NCI-H82 treated with DMSO at 0.1 percent for 48 hours (cell line): Measurements from ENCODE around the gene NT5C3A.

Source experiments
- DNase-seq: peaks from one replicate; lab custom pipeline; 2025; ENCODE audit not compliant: unreplicated experiment; lab: John Stamatoyannopoulos, UW

NT5C3A gene

DNA sequence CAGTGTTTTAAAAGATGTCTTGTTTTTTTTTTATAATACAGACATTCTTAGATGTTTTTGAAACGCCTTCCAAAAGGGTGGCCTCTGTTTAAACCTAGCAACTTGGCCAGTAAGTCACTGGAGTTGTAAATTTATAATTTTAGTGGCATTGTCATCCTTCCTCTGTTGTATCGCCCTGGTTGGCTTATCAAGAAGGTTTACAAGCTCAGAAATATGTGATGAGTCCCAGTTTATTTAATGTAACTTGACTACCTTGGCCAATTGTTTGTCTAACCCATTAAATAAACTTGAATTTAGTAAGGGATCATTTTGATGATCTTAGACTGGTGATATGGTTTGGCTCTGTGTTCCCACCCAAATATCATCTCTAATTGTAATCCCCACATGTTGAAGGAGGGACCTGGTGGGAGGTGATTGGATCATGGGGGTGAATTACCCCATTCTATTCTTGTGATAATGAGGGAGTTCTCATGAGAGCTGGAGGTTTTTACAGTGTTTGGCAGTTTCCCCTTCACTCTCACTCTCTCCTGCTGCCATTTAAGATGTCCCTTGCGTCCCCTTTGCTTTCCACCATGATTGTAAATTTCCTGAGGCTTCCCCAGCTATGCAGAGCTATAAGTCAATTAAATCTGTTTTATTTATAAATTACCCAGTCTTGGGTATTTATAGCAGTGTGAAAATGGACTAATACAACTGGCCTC lies 13.4 kb upstream of the NT5C3A start:
- no peak for DNase-seq

DNA sequence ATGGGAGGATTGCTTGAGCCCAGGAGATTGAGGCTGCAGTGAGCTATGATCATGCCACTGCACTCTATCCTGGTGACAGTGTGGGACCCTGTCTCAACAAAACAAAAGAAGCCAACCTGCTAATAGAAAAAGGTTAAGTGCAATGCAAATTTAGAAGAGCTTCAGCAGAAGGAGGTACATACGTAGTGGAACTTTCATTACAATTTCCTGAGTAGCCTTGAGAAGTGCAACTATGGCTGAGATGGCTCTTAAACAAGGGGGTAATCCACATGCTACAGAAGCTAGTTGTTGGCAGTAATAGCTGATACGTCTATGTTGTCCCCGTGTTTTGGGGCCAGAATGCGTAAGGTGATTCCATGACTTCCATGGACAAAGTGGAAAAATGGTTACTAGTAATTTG lies 10.7 kb upstream of the NT5C3A start:
- no peak for DNase-seq

DNA sequence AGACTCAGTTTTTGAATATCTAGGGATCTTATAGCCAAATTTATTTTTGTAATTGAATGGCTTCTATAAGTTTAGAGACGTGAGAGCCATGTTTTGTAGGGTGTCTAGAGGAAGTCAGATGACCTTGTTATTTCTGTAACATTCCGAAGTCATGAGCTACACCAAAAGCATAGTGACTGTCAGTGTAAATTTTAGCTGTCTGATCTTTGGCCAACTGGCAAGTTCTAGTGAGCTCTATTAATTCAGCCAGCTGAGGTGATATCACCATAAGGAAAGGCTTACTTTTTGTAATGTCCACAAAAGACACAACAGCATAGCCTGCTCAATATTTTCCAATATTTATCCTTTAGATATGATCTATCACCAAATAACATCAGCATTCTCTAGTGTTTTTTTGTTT lies 9.9 kb upstream of the NT5C3A start:
- DNase-seq, result no peak

DNA sequence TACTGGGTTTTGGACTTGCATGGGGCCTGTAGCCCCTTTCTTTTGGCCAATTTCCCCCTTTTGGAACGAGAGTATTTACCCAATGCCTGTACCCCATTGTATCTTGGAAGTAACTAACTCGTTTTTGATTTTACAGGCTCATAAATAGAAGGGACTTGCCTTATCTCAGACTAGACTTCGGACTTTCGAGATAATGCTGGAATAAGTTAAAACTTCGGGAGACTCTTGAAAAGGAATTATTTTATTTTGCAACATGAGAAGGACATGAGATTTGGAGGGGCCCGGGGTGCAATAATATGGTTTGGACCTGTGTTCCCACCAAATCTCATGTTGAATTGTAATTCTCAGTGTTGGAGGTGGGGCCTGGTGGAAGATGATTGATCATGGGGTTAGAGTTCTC lies 8.3 kb upstream of the NT5C3A start:
- no peak for DNase-seq

DNA sequence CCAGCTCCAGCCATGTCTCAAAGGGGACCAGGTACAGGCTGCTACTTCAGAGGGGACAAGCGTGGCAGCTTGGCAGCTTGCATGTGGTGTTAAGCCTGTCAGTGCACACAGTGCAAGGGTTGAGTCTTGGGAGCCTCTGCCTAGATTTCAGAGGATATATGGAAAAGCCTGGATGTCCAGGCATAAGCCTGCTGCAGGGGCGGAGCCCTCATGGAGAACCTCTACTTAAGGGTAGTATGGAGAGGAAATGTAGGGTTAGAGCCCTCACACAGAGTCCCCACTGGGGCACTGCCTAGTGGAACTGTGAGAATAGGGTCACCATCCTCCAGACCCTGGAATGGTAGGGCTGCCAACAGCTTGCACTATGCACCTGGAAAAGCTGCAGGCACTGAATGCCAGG lies 7.7 kb upstream of the NT5C3A start:
- DNase-seq, result no peak

DNA sequence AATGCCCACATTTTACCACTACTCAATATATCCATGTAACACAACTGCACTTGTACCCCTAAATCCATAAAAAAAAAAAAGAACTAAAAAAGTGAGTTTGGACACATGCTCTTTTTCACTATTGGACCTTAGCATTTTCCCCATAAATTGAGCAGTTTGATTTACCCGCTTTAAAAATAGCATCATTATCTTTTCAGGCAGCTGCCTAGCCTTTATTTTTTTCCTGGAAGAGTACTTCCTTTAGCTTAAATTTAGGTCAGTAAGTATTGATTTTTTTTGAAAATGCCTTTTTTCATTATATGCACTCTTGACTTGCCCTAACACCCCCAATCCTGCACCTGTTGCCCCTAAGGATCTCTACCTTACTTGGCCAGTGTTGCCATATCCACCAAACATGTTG lies 5.3 kb upstream of the NT5C3A start:
- no peak for DNase-seq

DNA sequence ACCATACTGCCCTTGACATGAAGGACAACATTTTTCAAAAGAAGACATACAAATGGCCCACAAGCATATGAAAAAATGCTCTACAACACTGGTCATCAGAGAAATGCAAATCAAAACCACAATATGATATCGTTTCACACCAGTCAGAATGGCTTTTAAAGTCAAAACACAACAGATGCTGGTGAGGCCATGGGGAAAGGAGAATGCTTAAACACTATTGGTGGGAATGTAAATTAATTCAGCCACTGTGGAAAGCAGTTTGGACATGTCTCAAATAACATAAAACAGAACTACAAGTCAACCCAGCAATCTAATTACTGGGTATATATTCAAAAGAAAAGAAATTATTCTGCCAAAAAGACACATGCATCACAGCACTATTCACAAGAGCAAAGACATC lies 4.2 kb upstream of the NT5C3A start:
- no peak for DNase-seq

DNA sequence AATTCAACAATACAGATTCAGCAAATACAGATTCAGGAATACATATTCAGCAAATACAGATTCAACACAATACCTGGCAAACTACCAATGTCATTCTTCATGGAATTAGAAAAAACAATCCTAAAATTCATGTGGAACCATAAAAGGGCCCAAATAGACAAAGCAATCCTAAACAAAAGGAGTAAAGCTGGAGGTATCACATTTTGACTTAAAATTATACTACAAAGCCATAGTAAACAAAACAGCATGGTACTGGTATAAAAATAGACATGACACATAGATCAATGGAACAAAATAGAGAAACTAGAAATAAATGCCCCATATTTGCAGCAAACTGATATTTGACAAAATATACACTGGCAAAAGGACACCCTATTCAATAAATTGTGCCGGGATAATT lies 3.4 kb upstream of the NT5C3A start:
- DNase-seq, result no peak

DNA sequence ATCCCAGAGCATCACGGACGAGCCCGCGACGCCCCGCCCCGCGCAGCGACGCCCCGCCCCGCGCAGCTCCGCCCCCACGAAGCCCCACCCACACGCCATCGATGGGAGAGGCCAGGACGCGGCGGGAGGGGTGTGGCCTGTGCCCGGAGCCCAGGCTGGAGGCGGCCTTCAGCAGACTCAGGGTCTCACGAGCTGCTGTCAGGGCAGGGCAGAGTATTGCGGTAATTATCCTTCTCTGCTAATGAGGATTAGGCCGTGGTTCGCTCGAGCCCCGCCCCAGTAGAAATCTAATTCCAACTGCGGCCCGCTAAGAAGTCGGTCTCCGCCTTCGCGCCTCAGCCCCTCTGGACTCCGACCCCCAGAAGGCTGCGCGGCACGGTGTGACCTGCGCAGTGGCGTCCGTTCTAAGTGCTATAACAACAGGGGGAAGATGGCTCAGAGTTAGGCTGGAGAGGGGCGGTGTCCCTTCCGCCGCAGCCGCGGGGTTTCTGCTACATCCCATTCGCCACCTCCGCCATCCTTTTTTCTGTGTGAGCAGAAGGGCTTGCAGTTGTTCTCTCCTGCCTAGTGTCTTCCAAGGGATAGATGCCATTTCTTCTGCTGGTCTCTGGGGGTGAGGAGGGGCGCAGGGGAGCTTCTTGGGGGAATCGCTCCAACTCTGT lies 337 bp upstream of the NT5C3A start:
- peak; percentile 94 for DNase-seq

DNA sequence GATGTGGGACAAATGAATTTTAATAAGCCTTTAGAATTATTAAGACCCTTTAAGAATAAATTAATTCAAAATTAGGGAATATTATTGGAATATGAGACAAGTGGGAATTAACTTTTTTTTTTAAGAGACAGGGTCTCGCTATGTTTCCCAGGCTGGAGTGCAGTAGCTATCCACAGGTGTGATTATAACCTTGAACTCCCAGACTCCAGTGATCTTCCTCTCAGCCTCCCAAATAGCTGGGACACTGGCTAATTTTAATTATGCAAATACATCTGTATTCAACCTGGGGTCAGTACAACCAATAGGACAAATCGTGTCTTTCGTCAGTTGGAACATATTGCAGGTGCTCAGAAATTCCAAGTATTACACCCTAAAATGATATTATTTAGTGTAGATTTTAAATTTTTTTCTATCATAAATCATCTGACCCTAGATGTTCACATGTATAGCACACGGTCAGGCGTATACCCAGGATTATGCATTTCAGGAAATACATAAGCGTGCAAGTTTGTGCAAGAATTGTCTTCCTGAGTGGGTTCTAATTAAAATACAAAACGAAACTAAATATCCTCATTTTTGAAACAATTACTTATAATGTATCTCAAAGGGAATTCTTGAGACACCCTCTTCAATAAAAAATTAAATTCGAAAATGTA lies 1.2 kb downstream of the NT5C3A start:
- no peak for DNase-seq

DNA sequence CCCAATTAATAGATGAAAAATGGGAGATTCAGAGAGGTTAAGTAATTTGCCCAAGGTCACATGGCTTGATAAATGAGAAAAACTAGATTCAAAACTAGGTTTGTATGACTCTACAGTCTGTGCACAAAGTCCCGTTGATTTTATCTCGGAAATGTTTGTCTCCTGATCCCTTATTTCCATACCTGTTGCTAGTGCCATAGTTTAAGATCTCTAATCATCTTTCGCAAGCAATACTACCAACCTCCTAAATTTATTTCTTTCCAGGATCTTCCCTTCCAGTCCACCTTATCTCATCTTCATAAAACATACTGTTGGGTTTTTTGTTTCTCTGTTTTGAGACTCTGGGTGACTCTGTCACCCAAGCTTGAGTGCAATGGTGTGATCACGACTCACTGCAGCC lies 2.9 kb downstream of the NT5C3A start:
- no peak for DNase-seq

DNA sequence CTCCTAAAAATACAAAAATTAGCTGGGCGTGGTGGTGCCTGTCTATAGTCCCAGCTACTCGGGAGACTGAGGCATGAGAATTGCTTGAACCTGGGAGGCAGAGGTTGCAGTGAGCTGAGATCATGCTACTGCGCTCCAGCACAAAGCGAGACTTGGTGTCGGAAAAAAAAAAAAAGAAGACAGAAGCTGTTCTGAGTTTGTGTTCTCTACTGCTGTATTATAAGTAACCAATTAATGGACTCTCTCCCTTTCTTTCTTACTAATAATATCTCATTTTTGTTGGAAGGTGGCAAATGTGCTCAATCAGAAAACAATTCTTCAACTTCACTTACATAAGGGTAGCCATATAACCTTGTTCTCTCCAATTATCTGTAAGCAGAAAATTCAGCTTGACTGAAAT lies 7.4 kb downstream of the NT5C3A start:
- DNase-seq, result no peak

DNA sequence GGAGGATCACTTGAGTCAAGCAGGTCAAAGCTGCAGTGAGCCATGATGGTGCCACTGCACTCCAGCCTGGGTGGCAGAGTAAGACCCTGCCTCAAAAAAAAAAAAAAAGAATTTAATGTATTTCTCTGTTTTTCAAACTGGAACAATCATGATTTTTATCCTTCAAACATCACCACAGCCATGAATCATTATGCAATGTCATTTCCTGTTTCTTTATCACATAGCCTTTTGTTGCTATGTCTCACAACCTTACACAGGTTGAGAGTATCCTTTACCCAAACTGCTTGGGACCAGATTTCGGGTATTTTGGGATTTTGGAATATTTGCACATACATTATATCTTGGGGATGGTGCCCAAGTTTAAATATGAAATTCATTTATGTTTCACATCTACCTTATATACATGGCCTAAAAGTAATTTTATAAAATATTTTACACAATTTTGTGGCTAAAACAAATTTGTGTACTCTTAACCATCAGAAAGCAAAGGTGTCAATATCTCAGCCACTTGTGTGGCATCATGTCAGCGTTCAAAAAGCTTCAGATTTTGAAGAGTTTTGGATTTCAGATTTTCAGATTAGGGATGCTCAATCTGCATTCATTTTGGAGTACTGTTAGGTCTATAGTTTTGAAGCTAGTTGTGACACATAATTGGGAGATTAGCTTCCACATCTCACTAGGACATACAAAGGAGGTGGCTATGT lies 8.2 kb downstream of the NT5C3A start:
- no peak for DNase-seq

DNA sequence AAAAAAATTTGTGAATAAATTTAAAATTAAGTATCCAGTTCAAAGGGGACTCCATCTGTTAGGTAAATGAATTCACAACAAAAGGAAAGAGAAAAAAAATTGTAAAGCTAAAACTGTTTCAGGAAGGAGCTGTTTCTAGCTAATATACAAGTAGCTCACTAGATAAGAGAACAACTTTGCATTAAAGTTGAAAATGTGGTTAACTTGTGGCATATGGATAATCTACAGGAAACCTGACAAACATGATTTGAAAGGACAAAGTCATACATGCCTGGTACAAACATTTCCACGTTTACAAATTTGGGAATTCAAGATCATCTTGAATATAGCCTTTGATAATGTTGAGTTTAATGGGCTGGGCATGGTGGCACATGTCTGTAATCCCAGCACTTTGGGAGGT lies 8.9 kb downstream of the NT5C3A start:
- DNase-seq, result no peak

DNA sequence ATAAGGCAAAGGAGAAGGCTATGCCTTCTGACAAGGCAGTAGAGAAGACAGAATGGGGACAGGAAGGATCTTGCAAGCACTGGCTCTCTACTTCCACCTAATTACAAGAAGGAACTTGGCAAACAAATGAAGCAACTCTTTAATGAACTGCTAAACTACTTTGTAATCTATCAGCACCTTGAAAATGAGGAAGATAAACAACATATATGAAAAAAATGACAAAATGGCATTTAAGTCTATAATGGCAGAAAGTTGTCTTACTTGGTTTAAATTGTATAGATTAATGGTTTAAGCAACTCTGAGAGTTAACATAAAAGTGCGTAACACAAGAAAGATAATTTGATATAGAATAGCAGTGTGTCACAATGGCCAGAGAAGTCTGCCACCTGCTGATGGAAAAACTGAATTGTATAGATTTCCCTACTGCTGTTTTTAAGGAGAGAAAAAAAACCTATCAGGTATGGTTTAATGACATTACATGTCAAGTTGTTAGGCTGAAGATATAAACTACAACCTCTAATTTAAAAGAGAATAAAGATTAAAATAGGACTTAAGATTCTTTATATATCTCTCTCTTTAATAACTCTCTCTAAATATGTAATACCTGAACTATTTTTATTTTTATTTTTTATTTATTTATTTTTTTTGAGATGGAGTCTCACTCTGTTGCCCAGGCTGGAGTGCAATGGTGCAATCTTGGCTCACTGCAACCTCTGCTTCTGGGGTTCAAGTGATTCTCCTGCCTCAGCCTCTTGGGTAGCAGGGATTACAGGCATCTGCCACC lies 11.8 kb downstream of the NT5C3A start:
- DNase-seq, result peak; percentile 18

DNA sequence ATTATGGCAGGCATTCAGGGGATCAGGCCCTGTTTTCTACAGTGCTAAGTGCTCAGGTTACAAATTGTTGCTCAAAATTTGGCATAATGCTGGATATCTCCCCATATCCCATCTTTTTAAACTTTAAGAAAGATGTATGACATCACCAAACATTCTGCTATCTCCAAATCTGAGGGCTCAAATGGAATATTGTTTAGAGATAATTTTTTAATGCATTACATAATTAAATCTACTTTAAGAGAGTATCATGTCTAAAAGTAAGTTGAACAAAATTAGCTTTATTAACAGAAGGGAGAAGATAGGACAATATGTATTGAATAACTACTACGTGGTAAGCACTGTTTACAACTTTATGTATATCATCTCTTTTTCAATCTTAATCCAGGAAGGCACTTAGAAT lies 13.9 kb downstream of the NT5C3A start:
- no peak for DNase-seq

DNA sequence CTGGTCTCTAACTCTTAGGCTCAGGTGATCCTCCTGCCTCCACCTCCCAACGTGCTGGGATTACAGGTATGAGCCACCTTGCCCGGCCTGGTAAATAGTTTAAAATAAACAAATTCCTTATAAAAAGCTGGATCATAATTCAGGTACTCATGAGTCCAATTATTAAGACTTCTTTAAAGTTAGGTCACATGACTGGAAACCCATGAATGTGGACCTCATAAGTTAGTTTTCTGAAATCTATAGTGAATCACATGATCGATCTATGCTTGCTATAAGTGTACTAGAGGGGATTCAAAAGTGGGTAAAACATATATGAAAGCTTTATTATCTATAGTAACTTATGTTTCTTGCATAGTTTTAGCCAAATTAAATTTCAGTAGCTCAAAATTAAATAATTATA lies 14.3 kb downstream of the NT5C3A start:
- DNase-seq, result no peak

DNA sequence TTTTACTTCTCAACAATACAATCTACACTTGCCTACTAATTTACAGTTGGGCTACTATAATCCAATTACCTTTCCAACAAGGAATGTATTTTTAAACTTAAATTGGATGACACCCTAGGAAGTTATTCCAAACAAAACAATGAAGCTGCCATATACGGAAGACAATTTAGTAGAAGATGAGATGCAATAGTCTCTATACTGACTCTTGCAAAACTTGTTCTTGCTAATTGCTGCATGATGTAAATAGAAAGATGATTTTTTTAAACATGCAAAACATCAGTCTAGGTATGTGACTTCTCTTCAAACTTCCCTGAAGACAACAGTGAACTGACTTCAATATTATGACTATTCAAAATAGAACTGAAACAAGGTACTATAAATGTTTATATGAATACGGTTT lies 17.6 kb downstream of the NT5C3A start:
- DNase-seq, result no peak

DNA sequence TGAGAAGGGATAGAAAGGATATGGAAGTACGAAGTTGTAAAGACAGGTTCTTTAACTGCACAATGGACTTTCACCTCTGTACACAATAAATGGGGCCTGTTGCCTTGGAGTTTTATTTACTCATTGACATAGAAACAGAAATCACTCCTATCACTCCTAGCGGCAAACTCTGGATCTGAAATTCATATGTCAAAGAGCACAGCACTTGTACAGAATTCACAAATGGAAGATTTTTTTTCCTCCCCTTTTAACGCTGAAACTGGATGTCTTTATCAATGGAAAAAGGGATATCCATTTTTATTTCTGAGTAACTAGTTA lies 18.2 kb downstream of the NT5C3A start:
- no peak for DNase-seq

DNA sequence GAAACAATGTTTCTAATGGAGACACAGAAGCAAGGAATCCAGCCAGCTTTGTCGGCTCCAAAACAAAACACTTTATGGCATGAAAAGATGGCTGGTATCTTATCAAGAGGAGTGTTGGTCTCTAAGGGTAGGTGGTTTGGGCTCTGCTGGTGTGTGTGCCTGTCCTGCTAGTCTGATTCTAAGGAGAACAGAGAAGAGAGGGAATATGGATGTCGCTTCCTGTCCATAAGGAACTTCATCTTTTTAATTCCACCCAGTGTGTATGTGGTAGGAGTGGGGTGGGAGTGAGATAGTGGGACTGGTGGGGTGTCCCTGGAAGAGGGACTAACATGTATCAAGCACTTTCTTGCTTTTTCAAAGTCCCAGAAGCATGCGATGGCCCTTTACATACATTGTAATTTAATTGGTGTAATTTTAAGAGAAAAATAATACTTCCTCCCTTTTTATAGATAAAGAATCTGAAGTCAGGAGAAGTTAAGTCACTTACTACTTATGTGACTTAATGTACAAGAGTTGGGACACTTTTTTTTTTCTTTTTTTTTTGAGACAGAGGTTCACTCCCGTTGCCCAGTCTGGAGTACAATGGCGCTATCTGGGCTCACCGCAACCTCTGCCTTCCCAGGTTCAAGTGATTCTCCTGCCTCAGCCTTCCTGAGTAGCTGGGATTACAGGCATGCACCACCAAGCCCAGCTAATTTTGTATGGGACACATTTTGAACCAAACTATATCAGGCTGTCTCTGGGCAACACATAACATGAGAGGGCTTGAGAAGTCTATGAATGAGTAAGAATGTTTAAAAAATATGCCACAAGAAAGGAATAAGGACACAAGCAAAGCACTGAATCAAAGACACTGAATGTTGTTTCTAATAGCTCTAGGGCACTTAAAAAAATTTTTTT lies 18.8 kb downstream of the NT5C3A start:
- DNase-seq, result no peak
